DMS114 treated with DMSO at 0.1 percent for 48 hours (cell line): ENCODE results near the gene RSPO1.
"Not testable (repeated sequence)": the region's sequence is repeated elsewhere in the genome, so short reads cannot be mapped to it uniquely, and the experiment has no call there.

ENCODE experiments used
- DNase-seq: peaks from one replicate; lab custom pipeline; 2025; ENCODE audit not compliant: unreplicated experiment; lab: John Stamatoyannopoulos, UW

The RSPO1 gene

DNA sequence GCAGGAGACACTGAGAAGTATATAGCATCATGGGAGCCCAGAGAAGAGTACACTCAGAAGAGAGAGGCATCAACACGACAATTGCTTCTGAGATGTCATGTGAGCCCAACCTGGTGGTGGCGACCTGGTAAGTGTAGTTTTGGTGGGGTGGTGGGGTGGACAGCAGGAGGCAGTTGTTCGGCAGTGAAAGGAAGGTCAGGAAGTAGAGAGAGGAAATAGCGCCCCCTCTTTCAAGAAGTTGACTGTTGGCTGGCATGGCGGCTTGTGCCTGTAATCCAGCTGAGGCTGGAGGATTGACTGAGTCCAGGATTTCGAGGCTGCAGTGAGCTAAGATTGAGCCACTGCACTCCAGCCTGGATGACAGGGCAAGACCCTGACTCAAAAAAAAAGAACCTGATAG lies 12.6 kb downstream of the RSPO1 start:
- DNase-seq = no peak

DNA sequence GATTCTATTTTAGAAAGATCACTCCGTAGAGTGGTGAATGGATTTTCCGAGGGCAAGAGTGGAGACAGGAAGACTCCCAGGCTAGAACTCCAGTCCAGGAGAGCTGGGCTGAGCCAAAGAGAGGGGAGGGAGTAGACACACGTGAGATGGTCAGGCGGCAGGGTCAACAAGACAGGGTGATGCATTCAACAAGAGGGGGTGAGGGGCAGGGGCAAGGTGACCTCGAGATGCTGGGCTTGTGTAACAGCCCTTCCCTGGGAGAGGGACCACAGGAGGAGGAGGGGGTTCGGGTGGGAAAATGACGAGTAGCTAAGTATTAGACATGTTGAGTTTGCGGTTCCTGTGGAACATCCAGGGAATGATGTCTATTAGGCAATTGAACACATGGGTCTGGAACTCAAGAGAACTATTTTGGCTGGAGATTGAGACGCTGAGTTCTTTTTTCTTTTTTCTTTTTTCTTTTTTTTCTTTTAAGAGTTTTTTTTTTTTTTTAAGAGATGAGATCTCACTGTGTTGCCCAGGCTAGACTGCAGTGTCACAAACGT lies 13.3 kb downstream of the RSPO1 start:
- no peak for DNase-seq

DNA sequence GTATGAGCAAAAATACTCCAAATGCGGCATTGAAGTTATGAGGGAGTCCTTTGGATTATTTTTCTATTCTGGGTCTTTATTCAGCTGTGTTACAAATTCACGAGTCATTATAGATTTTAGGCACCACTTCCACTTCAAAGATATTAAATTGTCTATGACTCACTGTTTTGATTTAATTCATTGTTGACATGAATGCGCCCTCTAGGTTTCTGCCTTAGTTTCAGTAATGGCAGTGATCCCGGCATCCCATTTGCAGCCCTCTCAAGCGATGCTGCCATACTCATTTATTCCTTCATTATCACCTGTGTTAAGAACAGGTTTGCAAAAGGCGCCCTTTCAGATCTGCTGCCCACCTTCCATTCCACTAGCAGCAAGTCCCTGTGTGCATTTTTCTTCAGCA lies 14.0 kb downstream of the RSPO1 start:
- no peak for DNase-seq

DNA sequence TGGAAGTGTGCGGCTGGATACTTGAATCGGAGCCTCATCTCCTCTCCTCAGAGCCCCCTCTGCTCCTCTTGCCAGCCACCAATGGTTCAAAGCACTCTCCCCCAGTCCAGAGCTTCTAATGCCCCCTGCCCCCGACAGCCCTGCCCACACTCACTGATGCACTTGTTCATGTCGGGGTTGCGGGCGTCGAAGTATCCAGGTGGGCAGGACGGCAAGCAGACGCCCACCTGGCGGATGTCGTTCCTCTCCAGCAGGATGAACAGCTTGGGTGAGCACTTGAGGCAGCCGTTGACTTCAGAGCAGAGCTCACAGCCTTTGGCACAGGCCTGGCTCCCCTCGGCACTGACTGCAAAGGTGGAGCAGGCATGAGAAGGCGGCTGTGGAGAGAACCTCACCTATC lies 18.4 kb downstream of the RSPO1 start:
- no peak for DNase-seq

DNA sequence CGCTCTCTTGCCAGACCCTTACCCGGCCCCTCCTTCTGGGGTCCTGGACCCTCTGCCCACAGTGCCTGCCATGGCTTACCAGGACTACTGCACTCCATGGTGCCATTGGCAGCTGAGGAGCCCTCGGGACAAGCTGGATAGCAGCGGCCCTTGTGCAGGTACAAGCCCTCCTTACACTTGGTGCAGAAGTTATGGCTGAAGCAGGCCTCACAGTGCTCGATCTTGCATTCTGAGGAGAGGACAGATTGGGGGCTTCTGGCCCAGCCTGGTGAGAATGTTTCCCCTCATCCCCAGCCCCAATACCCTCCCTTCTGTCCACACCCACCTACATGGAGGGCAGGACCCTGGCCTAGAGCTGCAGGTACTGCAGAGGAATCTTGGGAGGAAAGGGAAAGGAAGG lies 20.6 kb downstream of the RSPO1 start:
- DNase-seq = no peak

DNA sequence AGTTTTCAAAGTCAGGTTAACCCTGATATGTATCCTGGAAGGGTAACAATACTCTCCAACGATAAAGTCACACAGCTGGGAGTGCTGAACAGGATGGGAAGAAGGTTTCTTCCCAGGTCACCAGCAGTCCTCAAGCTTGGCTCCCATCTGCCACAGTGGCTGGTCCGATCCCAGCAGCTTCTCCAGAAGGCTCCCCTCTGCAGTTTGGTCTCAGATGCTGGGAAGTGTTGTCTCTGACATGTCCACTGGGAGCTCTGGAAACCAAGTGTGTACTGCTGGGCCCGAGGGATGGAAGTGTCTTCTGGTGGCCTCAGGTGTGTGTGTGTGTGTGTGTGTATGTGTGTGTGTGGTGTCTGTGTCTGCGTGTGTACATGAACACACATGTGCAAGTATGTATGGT lies 22.5 kb downstream of the RSPO1 start:
- DNase-seq = no peak

DNA sequence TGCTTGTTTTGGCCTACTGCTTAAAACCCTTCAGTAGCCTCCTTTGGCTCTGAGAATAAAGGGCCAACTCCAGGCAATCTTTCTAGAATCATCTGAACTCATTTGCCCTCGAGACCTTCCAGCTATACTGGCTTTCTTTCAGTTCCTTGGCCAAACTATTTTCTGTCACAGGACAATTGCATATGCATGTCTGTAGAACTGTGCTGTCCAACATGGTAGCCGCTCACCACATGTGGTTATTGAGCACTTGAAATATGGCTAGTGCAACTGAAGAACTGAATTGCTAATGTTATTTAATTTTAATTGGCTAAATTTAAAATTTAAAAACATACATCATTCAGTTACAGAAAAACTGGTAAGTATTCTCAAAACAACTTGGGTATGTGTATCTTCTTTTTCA lies 24.7 kb downstream of the RSPO1 start:
- no peak for DNase-seq

DNA sequence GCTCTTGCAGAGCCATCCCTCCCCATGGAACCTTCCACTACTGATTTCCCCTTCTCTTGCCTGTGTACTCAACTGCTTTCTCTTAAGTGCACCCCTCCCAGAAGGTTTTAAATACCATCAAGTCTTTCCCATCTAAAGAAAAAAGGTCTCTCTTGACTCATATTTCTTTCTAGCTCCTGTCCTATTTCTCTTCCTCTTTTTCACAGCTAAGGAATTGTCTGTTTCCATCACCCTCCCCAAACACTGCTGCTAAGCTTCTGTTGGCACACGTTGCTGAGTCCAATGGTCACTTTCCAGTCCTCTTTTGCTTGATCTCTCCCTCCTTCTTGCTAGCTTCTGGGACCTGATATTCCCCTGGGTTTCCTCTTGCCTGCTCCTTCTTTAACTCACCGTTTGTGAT lies 25.7 kb downstream of the RSPO1 start:
- no peak for DNase-seq

DNA sequence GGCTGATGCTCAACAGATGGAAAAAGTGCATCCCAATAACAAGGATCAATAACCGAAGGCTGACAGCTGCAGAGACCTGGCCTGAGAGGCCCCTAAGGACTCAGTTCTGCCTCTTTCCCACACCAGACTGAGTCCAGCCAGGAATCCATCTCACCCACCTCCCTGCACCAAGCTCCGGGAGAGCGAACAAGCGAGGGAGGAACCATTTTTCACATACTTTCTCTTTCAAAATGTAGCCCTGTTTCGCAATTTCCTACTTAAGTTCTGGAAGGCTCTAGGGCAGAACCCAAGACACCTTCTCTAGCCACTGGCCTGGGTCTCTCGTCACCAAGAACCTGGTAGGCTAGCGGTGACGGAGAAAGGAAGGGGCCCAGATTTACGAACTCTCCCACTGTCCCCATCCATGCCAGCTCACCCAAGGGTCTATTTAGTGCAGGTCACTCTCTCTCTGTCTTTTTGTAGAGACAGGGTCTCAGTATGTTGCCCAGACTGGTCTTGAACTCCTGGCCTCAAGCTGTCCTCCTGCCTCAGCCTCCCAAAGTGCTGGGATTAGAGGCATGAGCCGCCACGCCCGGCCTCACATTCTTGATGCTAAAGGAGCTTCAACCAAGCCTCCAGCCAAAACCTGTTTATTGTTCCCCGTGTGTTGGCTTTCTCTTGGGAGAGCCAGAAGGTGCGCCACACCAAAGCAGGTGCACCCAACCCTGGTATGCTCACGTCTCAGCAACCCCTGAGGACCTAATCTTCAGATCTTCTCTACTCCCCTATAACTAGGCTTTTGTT lies 28.0 kb downstream of the RSPO1 start:
- no peak for DNase-seq

DNA sequence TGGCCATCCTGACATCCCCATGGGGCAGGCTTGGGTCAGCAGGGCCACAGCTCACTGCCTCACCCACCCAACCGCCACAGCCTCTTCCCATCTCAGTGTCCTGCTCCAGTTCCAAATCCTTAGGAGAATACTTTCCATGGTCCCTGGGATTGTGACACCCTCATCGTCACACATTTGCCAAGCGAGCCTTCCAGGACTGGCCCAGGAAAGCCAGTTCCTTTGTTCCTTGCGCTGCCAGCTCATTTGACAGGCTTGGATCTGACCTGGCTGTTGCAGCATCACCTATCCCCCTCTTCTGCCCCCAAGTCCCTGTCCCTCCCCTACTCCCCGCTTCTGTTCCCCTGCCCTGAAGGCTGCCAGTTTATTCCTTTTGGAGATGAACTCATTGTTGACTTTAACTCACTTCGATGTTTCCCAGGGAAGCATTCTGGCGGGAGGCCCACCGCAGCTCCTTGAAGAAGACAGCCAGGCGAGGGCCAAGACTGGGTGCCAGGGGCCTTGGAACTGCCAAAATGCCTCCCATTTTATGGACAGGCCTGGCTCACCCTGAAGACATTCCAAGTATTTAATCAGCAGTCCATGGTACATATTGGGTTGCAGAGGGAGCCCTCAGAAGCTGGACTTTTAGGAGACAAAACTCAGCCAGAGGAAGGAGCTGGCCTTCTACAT lies 28.8 kb downstream of the RSPO1 start:
- DNase-seq = no peak

DNA sequence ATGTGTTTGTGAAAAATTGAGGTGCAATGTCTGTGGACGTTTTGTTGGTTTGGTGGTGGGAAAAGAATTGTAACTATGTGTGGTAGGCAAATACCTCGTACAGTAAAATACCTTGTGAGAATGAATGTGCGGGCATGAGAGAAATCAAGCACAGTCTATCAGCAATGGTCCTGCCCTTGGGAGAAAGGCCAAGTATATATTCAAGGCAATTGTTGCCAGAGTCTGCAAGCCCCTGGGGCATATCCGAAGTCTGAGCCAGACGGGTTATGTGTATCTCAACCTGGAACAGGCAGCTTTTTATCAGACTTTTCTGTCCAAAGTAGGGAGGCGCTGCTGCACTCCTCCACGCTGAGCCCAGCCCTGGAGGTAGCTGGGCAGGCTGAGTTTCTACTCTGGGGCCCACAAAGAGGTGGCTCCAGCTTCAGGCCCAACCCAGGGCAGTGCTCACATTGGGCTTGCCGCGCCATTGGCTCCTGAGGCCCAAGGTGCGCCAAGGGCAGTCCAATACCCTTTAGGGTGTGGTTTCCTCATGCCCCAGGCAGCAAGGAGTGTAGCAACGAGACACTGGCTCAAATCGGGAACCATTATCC lies 29.5 kb downstream of the RSPO1 start:
- no peak for DNase-seq

DNA sequence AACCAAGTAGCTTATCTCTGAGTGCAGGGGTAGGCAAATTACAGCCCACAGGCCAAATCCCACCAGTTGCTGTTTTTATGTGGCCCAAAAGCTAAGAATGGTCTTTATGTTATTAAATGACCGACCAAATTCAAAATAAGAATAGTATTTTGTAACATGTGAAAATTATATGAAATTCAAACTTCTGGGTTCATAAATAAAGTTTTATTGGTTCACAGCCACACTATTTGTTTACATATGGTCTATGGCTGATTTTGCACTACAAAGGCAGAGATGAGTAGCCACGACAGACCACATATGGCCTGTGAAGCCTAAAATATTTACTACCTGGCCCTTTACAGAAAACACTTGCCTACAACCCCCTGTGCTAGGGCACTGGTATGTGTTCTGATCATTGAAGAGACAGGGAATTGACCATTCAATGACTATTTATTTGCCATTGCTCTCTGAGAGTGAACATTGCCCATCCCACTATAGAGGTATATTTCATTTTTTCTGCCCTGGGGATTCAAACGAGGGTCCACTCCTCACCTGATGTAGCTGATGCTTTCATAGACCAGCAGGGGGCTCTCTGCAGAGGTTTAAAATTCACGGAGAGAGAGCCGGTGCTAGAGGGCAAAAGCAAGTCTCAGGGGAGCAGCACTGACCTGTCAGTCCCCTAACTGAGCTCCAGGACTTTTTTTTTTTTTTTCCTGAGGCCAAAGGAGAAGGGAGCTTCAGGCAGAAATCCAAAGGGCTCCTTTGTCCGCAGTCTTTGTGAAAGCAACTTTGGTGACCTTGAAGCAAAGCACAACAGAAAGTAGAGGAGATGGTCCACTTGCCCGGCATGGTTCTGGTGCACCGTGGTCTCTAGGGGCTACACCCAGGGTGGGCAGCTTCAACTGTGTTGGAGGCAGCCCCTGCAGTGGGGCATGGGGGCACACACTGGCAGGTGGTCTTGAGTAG lies 31.7 kb downstream of the RSPO1 start:
- peak; percentile 12 for DNase-seq

DNA sequence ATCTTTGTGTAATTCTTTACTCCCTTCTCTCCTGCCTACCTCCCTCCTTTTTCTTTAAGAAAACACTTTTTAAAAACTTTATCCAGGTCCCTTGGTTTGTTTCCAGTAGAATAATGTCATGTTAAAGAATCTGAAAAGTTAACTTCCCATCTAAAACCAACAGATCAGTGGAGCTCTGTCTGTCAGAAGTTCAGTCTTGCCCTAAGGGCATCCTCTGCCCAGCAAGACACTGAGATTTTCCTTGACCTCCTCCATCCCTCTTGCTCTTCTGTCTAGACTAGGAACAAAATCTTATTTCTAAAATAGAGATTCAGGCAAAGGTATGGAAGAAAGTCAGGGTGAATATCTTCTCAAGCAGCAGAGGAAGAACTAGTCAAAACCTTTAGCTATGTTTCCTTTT lies 33.3 kb downstream of the RSPO1 start:
- DNase-seq = no peak

DNA sequence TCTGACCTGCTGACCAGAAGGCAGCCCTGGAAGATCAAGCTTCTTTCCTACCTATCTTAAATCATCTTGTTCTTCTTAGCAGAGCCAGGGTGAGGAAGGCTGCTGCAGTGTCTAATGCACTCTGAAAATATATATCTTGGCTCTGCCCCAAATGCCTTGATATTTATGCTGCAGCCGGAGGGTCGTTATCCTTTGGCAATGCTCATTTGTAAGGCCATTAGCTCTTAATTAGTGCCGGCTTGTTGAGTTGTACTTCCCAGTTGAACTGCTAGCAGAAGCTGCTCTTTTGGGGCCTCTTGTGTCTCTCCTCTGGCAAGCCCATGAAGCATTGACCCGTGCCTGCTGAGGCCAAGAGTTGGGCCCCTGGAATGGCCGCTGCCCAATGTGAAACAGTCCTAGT lies 34.8 kb downstream of the RSPO1 start:
- DNase-seq = no peak

DNA sequence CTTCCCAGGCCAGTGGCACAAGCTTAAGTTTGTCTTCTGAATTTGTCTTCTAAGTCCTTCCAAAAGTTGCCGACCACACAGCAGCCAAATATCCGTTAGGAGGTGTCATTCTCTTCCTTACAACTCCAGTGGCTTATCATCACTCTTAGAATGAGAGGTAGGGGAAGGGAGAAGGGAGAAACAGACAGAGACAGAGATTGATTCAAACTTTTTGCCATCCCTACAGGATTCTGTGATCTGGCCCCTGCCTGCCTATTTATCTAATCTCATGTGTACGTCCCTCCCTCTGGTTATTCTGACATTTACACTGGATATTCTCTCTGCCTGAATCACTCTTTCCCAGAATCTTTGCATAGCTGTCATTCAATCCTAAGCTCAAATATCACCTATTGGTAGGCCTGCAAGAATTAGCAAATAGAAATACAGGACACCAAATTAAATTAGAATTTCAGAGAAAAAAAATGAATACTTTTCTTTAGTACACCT lies 38.5 kb downstream of the RSPO1 start:
- no peak for DNase-seq

DNA sequence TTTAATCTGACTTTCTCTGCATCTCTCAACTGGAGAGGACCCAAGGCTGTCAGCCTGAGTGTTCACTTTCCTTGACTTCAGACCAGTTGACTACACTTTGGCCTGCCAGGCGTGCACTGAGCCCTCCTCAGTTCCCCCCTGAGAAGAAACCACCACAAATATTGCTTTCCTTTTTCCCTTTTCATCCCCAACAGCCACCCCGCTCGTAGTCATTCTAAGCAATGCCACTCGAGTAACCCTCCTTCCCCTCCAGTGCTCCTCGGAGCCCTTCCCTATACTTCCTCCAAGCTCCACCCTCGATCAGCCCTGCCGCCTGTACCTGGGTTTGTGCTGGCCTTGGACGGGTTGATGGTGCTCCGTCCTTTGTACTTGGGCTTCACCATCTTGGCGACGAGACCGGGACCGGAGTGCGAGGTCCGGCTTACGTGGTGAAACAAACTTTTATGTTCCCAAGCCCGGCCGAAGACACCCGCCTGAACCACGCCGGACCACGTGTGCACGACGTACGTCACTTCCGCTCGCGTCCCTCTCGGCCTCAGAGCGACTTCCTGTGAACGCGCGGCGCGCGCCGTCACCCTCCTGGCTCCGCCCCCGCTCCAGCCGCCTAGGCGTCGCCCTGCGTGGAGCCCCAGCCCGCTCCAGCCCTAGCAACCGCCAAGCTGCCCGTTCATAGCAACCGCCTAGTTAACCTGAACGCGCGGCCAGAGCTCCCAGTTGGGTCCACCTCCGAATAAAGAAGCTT lies 39.1 kb downstream of the RSPO1 start, which contains the start of gene GNL2:
Gene GNL2, minus strand, starts transcription at position 498 of the 742 bp plus-strand sequence. Its CDS starts 115 bp downstream, at position 383.
- peak; percentile 96 for DNase-seq

DNA sequence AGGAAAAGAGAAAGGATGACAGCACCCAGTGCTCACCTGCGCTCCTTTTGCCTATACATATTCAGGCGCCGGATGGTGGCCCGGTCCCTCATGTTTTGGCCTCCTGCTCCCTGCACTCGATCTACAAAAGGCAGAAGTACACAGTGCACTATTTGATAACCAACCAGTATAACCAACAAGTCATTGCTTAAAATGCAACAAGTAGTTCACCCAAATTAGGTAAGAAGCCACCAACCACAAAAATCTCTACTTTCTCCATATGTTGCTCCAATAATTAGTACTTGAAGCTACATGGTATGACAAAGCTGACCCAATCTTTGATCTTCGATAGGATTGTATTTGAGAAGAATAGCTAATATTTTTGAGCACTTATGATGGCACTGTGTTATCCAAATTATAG lies 41.0 kb downstream of the RSPO1 start:
- DNase-seq = no peak

DNA sequence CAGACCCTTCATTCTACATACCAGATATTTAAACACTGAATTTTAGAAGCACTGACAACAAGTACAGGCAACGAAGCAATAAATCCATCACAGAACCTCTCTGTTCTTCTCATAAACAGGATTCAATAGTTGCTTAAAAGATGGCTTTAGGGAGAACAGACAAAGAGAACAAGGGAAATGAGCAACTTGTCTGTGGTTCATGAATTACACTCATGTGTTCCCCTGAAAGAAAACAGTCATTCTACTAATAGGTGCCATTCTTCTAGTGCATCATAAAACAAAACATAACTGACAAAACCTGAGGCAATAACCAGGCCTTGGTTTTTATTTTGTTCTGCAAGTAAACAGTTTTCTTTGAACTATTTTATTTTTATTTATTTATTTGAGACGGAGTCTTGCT lies 45.8 kb downstream of the RSPO1 start:
- no peak for DNase-seq

DNA sequence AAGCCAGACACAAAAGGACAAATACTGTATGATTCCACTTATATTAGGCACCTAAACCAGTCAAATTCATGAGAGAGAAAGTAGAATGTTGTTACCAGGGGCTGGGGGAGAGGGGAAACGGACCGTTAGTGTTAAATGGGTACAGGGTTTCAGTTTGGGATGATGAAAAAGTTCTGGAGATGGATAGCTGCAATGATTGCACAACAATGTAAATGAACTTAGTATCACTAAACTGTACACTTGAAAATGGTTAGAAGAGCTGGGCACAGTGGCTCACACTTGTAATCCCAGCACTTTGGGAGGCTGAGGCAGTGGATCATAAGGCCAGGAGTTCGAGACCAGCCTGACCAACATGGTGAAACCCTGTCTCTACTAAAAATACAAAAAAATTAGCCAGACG lies 50.1 kb downstream of the RSPO1 start:
- not testable (repeated sequence) for DNase-seq

DNA sequence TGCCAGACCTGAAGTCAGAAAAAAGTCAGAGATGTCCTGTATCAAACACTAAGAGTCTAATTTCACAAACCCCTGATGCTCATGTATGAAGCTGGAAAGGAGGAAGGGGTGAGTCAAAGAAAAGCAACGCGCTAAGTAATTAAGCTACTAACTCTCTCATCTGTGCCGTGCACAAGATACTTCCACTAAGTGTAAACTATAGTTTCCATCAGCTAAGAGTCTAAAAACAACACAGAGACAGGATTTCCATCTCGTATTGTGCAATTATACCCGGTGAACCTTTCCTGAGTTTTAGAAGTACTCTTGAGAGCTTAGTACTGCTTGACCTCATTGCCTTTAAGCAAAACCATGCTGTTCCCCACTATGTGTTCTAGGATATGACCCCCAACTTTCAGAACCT lies 59.0 kb downstream of the RSPO1 start:
- DNase-seq = no peak
